DOHH2 (cell line): ENCODE results near the gene DENND4C.

Experiments used
- EZH2phosphoT487 ChIP-seq: fragments of 200-600 bp; sonication (generic); IDR thresholded peaks from 2 replicates; pipeline ENCODE4 v1.6.1; 2017; ENCODE audit warnings: borderline replicate concordance, mild to moderate bottlenecking, antibody characterized with exemption, low read length, moderate library complexity, mixed read lengths
- TF ChIP-seq, protein P1 (sequence below): fragments of 200-600 bp; sonication (generic); IDR thresholded peaks from one replicate; pipeline ENCODE4 v1.5.1; 2014; ENCODE audit warnings: antibody characterized with exemption, mild to moderate bottlenecking, low read depth, low read length; ENCODE audit not compliant: poor library complexity, severe bottlenecking

DNA sequence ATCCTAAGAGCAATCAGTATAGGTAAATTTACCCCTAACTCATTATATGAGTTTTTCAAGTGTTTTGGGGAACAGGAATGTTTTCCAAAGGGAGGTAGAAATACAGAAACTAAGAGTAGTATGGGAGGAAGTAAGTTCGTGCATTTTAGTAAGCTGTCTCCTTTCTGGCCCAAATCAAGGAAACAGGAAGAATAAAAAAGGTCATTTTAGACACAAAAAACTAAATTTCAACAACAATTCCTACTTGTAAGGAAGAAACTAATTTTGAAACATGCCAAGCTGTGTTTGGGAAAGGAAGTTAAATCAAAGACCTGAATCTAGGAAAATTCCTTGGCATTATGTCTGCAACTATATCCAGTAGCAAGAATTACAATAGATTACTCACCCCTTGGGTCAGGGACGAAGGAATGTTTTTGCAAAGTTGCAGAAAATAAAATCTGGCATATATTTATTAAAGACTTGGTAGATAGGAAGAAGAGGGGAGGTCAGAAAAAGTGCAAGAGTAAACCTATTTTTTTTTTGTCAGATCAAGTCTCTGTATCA, 156.1 kb downstream of the DENND4C start:
- TF ChIP-seq, protein P1, sequence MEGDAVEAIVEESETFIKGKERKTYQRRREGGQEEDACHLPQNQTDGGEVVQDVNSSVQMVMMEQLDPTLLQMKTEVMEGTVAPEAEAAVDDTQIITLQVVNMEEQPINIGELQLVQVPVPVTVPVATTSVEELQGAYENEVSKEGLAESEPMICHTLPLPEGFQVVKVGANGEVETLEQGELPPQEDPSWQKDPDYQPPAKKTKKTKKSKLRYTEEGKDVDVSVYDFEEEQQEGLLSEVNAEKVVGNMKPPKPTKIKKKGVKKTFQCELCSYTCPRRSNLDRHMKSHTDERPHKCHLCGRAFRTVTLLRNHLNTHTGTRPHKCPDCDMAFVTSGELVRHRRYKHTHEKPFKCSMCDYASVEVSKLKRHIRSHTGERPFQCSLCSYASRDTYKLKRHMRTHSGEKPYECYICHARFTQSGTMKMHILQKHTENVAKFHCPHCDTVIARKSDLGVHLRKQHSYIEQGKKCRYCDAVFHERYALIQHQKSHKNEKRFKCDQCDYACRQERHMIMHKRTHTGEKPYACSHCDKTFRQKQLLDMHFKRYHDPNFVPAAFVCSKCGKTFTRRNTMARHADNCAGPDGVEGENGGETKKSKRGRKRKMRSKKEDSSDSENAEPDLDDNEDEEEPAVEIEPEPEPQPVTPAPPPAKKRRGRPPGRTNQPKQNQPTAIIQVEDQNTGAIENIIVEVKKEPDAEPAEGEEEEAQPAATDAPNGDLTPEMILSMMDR: no peak
- no peak for TF ChIP-seq EZH2phosphoT487
